Measurements from ENCODE around the gene ATP1B4. TPM values are rescaled to one million over a fixed set of nuclear protein-coding genes. Genes with fewer than 3 reads are reported as not detected.
"Not testable (repeated sequence)": the region's sequence is repeated elsewhere in the genome, so short reads cannot be mapped to it uniquely, and the experiment has no call there.

The ATP1B4 gene
- not detected in 2 replicates for total RNA-seq (2014; rRNA removed; shearing (Covaris generic))

DNA sequence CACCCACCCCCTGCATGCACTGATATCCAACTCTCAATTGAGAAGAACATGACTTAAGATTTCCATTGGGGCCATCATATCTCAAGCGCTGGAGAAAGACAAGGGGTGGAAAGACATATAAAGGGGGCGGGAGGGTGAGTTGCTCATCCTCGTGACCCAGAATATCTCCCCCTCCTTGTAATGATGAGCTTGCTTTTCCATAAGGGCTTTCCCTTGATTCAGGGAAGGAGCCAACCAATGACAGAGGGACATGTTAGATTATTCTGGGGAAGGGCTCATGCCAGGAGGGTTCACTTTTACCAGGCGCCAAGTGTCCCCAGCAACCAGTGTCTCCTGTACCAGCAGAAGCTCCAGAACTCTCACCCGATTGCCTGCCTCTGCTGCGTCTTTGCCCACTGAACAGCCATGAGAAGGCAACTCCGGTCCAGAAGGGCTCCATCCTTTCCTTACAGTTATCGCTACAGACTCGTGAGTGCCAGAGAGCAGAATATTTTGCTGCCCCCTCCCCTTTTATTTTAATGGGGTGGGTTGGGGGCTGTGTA is at the start of gene ATP1B4:
TSS of gene ATP1B4 (plus strand) at position 326 of the 542 bp plus-strand sequence. CDS start at position 406, 80 bp downstream.
- DNase-seq (ENCODE audit: low read depth) = no peak

DNA sequence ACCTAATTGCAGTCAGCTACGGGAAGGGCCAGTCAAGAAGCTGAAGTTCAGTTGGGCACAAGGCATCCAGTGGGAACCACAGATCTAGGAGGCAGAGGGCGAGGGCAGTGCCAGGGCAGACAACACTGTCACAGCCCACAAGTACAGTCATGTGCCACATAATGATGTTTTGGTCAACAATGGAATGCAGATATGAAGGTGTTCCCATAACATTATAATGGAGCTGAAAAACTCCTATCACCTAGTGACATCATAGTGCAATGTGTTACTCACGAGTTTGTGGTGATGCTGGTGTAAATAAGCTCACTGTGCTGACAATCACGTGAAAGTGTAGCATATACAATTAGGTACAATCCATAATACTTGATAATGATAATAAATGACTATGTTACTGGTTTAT is 46.1 kb upstream of the ATP1B4 start:
- peak; percentile 29 for DNase-seq (ENCODE audit: low read depth)

DNA sequence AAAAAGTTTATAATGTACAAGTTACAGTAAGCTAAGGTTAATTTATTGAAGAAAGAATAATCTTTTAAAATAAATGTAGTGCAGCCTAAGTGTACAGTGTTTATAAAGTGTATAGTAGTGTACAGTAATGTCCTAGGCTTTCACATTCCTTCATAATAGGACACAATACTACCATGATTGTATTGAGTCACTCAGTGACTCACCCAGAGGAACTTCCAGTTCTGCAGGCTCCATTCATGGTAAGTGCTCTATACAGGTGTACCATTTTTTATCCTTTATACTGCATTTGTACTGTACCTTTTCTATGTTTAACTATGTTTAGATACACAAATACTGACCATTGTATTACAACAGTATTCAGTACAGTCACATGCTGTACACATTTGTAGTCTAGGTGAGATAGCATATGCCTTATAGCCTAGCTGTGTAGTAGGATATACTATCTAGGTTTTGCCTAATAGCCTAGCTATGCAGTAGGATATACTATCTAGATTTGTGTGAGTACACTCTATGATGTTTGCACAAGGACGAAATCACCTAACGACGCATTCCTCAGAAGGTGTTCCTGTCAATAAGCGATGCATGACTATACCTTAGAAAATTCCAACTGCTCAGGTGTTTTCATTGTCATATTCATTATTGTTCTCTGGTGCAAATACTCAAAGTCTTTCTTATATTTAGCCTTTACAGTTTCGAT is 45.2 kb upstream of the ATP1B4 start:
- peak; percentile 39 for DNase-seq (ENCODE audit: low read depth)

DNA sequence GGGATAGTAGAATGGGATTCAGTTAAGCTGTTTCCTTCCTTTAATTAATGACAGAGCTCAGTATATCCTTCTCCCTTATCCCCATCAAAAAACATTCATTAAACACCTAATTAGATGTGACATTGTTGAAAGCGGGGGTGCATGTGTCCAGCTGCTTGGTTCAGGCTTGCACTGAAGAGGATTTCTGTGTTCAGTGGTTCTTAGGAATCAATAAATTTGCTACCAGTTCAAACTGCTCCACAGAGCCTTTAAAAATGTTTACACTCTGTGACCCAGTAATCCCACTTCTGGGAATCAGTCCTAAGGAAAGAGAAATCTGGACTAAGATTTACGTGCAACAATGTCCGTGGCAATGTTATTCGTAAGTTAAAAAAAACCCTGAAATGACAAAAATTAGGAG is 43.5 kb upstream of the ATP1B4 start:
- DNase-seq (ENCODE audit: low read depth) = no peak

DNA sequence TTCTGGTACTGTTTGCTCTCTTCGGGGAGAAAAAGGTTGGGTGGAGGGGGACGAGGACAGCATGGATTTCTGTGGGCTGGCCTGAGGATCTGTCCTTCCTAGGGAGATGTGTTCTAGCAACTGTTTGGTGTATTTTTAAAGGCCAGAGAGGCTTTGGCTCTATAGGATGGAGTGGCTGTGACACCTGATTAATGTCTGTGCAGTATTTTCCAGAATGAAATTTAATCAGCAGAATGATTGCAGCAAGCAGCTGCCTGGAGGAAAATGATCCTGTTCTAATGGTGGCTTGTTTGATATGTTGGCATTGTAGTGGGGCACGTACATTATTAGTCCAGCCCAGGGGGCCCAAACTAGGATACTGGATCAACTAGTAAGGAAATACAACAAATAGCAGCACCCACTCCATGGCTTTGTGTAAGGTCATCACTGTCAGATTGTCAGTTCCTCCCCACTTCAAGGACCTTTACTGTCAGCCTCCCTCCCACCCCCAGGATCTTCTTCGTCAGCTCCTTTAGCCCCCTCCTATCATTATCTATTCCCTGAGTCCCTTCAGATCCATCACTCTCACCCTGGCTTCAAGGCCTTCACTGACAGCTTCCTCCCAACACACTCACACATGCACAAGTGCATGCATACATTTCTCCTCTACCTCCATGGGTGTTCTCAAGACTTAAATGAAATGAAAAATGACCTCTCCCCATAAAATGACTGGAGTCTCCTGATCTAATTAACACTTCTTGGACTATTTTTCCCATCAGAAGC is 40.2 kb upstream of the ATP1B4 start:
- no peak for DNase-seq (ENCODE audit: low read depth)

DNA sequence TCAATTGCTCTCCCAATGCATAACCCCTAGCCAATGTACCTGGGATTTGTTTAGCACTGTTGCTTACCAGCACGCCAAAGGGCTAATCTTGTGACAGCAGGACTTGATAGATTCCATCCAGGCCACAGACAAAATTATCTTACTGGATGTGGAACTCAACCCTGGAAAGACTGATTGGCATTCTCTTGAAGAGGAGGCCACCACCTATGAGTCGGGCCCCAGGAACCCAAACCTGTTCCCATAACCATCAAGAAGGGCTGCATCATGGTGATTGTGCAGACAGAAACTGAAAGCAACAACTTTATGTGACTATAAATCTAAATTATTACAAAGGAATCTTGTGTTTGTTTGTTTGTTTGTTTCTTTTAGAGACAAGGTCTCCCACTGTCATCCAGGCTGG is 30.8 kb upstream of the ATP1B4 start:
- DNase-seq (ENCODE audit: low read depth) = no peak

DNA sequence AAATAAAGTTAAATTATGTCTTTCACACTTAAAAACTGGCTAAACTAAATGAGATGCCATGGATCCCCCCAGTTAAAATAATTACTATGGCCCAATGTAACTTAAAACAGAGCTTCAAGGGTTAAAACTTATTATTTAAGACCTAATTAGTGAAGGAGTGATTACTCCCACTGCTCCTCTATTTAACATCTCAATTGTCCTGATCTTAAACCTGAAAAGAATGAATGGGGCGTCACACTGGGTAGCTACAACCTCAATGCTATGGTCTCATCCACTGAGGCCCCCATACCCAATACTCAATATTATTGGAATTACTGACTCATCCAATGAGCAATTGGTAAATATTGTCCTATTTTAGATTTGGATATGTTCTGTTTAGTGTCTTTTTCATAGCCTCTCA is 29.5 kb upstream of the ATP1B4 start:
- no peak for DNase-seq (ENCODE audit: low read depth)

DNA sequence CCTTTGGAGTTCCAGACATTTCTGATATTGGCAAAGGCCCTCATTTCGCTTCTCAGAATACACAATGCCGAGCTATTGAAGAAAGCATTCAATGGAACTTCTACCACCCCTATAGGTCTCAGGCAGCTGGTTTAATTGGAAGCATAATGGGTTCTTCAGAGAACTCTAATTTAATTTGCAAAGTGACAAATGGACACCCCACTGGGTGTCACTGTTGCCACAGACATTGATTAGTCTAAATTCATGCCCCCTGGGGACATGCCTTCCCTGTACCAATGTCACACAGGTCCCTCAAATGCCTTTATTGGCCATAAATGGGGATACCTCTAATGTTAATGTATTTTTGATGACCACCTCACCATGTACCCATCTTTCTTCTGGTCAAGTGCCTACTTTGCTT is 27.7 kb upstream of the ATP1B4 start:
- DNase-seq (ENCODE audit: low read depth) = no peak

DNA sequence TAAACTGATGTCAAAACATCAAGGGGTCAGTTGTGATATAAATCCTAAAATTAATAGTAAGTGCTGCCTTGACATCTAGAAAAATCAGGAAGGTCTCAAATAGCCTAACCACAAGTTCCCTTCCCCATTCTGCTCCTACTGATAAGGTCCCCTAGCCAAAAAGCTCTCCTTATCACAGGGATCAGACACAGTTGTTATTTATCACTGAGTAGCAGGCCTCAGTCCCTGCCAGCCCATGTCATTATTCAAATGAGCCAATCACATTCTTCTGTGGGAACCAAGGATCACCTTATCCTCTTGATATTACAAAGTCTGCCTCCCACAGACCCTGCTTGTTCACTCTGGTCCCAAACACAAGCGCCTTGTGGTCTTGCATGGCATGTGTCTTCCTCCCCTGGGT is 27.3 kb upstream of the ATP1B4 start:
- no peak for DNase-seq (ENCODE audit: low read depth)

DNA sequence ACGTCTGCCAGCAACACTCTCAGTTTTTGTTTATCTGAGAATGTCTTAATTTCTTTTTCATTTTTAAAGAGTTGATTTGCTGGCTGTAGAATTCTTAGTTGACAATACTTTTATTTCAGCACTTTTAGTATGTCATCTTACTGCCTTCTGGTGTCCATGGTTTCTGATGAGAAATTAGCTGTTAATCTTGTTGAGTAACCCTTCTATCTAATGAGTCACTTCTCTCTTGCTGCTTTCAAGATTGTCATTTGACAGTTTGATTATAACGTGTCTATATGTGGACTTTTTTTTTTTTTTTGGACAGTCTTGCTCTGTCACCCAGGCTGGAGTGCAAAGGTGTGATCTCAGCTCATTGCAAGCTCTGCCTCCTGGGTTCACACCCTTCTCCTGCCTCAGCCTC is 26.6 kb upstream of the ATP1B4 start:
- DNase-seq (ENCODE audit: low read depth) = no peak

DNA sequence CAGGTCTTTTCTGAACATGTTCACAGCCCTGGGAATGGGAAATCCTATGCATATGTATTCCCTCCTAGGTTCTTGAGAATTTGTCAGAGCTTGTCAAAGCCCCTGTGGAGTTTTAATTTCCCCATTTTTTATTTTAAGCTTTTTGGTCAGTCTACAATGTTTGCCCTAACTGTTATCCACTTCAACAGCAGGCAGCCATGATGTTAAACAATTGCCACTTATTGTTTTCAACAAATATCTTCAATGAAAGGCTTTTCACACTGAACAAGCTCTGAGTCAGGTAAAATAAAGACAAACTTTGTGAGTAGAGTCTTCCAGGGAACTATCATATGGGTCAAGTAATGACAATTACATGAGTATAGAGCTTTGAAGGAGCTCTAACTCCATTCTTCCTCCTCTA is 25.0 kb upstream of the ATP1B4 start:
- no peak for DNase-seq (ENCODE audit: low read depth)

DNA sequence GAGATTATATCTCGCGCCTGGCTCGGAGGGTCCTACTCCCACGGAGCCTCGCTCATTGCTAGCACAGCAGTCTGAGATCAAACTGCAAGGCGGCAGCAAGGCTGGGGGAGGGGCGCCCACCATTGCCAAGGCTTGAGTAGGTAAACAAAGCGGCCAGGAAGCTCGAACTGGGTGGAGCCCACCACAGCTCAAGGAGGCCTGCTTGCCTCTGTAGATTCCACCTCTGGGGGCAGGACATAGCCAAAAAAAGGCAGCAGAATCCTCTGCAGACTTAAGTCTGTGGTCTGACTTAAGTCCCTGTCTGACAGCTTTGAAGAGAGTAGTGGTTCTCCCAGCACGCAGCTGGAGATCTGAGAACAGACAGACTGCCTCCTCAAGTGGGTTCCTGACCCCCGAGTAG is 17.3 kb upstream of the ATP1B4 start:
- DNase-seq (ENCODE audit: low read depth) = not testable (repeated sequence)

DNA sequence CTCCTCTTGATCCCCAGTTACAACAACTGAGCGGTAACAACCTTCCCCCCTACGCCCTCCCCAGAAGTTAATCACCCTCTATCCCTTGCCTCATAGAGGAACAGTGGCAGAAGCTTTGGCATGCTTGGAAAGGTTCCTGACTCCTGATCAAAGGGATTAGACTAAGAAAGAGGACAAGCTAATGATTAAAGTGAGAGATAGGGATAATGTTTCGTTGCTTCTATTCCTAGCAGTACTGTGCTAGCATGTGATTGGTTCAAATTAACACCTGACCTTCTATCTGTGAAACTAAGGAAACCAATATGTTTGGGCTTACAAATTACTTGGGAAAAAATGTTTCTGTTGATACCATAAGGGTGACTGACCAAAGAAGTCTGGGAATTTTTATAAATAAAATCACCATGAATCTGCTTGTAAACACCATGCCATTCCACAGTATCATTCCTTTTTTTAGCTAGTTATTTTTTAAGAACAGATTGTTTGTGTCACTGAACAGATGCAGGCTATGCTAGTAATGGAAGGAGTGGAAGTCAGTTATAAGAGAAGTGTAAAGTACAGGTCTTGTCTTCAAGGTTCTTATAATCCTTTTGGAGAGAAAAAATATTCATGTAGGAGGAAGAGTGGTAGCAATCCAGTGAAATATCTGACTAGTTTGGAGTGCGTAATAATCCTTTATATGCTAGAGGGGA is 11.3 kb upstream of the ATP1B4 start:
- no peak for DNase-seq (ENCODE audit: low read depth)

DNA sequence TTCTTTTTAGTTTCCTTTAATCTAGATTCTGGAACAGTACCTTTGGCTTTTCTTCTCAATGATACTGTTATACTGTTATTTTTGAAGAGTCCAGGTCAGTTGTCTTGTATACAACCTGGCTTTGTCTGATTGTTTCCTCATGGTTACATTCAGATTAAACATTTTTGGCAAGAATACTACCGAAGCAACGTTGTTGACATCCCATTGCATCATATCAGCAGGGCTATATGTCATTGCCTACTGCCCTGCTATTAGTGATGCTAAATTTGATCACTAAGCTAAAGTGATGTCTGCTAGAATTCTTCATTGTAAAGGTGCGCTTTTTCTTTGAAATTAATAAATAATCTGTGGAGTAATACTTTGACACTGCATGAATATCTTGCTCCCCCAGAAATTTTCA is 5.8 kb upstream of the ATP1B4 start:
- DNase-seq (ENCODE audit: low read depth) = no peak

DNA sequence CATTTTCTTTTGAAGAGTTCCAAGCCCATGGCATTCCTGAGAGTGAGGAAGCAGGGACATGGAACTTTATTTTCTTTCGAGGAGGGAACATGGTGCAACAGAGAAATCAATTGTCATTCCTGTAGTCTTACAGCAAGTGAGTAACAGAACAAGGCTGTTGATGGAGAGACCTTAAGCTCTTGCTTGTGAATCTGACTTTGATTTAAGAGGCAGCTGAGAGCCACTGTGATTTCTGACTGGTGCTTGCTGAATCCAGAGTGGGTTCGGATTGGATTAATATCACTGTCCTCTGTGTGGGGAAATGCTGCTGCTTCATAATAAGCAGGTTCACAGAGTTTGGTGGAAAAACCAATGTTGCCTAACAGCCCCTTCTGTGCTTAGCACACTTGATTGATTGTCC is 4.7 kb upstream of the ATP1B4 start:
- DNase-seq (ENCODE audit: low read depth) = no peak

DNA sequence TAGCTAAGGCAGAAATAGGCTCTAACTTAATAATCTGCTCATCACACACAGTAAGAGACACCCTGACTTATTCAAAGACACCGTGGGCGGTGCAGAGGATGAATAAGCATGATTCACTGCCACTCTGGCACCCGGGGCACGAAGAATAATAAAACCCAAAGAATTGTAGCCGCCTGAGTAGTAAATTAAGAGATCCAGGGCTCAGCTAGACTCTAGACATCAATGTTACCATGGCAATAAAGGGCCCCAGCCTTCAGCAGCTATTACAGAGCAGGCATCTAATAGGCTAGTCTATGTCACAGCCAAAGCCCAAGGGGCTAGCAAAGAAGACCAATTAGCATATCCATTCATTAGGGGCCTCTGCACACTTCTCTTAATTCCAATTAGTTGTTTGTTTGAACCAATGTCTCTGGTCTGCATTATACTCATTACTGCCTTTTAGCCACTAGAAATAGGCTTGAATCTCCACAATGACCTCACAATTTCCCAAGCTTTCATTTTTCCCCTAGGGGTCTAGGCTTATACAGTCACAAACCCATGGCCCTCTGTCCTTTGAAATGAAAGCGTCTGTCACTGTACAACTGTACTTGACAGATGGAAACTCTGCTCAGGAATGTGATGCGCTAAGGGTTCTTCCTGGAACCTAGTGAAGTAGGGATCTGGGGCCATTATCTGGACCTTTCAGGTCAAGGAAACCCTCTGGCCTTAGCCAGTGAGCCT is 3.0 kb upstream of the ATP1B4 start:
- DNase-seq (ENCODE audit: low read depth) = peak; percentile 75

DNA sequence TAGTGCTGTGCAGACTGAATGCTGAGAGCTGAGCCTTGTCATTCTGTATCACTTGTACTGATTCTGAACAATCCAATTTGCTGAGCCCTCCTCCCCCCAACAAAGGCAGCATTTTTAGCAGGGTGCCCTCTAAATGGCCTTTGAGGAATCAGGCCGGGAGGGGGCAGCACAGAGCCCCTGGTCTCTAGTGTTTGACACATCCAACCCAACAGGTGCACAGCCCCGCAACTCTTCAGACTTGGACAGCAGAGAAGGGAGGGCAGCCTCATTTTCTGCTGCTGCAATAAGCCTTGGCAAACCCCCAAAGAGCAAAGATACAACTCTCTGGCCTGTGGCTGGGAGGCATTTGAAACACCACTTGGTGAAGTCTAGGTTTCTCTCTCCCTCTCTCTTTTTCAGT is 3.4 kb downstream of the ATP1B4 start:
- DNase-seq (ENCODE audit: low read depth) = peak; percentile 14

DNA sequence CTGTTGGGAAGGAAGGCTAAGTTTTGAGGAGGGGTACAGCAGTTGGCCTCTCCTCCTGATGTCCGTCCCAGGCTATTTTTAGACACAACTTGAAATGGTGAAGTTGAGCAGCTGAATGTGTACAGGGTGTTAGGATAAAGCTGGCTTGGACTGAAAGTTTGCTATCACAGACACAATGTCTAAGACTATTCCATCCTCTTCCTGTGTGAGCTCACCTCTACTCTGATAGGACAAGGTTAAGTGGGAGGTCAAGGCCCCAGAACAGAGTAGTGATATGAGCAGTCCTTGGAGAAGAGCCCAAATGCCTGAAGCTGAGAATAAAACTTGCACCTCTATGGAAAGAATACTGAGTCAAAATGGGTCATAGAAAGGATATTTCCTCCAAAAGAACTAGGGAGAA is 4.1 kb downstream of the ATP1B4 start:
- DNase-seq (ENCODE audit: low read depth) = no peak

DNA sequence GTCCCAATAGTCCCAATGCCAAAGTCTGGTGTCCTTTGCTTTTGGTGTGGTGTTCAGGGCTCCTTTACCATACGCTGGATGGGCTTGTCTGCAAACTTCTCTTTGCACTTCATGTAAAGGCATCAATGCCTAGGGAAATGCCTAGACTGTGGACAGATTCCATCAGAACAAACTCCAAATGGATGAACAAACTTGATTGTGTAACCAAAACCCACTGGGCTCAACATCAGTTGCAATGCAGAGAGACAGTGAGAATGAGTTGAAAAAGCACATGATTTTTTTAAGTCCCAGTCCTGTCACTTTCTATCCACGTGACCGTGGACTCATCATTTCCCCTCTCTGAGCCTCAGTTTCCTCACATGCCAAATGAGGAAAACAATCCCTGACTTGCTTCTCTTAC is 4.9 kb downstream of the ATP1B4 start:
- no peak for DNase-seq (ENCODE audit: low read depth)

DNA sequence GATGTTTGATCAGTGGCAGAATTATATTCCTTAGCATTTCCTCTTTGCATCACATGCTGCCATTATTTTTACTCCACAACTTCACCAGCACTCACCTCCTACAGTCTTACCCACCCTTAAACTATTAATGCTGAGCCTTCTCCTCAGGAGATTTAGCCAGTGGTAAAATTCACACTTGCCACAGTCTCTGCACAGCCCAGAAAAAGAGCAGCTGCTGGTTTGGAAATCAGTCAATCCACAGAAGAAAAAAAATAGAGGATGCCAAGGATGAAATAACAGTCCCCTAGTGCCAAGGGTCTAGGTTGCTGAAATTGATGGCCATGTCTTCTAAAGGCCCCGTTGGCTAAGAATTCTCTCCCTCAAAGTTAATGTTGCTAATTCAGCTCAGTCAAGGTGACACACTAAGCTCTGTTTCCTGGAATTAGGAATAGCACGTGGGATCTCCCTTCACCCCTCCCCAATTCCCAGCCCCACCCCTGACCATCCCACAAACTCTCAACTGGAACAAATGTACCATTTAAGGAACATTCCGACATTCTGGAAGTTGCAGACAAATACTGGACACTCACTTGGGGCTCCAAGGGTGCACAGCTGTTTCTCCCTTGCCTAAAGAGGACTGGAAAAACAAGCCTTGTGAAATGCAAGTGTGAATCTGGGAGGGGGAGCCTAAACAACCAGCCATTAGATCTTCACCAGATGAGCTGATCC is 5.7 kb downstream of the ATP1B4 start:
- no peak for DNase-seq (ENCODE audit: low read depth)

DNA sequence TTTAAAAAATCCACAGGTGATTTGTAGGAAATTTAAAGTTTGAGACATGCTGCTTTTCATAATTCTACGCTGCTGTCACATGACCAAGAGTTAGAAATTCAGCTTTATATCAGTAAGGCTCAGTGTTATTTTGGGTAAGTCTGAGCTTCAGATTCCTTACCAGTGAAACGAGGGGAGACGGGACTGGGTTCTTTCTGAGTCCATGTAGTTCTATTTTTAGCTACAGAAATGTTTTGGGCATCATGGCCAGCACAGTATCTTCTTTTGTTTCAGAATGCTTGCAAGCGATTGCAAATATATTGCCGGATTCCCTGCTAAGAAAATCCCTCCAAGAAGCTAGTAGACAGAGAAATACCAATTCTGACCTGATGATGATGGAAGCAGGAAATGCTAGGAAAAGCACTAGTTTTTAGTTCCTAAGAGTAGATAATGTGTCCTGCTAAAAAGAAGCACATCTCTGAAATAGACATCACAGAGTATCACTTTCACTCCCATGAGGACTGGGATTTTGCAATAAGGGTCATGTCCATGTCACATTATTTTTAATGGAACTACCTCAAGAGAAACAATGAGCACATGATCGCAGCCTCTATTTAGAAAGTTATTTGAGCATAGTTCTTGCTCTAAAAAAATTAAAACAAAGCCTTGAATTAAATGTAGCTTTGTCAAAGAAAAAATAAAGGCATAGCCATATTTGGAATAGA is 10.9 kb downstream of the ATP1B4 start:
- DNase-seq (ENCODE audit: low read depth) = no peak
